ENCODE data around the gene OSBPL10.

OSBPL10 gene

GRCh38 chr3:31968927-31969418 is 12.1 kb downstream of the OSBPL10 start:
- no peak for DNase-seq (ENCODE audit: low spot score)
- TF ChIP-seq CTCF (IDR thresholded peaks at IDR 0.05; ENCODE audit: extremely low read depth, insufficient read depth, missing control alignments): no peak
- in situ Hi-C loops (cut with MboI; ENCODE audit: low pct_unique_long_range_greater_than_20kb, low sequenced_read_pairs, unreplicated experiment): no loop called here

GRCh38 chr3:31968369-31968926 is 12.6 kb downstream of the OSBPL10 start:
- DNase-seq (ENCODE audit: low spot score): no peak
- in situ Hi-C loops (cut with MboI; ENCODE audit: low pct_unique_long_range_greater_than_20kb, low sequenced_read_pairs, unreplicated experiment): no loop called here

GRCh38 chr3:31967592-31967991 is 13.5 kb downstream of the OSBPL10 start:
- no peak for DNase-seq (ENCODE audit: low spot score)
- no peak for TF ChIP-seq CTCF (IDR thresholded peaks at IDR 0.05; ENCODE audit: extremely low read depth, insufficient read depth, missing control alignments)
- in situ Hi-C loops (cut with MboI; ENCODE audit: low pct_unique_long_range_greater_than_20kb, low sequenced_read_pairs, unreplicated experiment): no loop called here

More at GRCh38 chr3:31968369-31968926, 12.6 kb downstream of the OSBPL10 start:
- TF ChIP-seq CTCF (IDR thresholded peaks at IDR 0.05; ENCODE audit: extremely low read depth, insufficient read depth, missing control alignments): no peak

- TF ChIP-seq CTCF (IDR thresholded peaks at IDR 0.05; ENCODE audit: extremely low read depth, insufficient read depth, missing control alignments): no peak
- DNase-seq (ENCODE audit: low spot score): no peak
- in situ Hi-C loops (cut with MboI; ENCODE audit: low pct_unique_long_range_greater_than_20kb, low sequenced_read_pairs, unreplicated experiment): no loop called here
Measured at GRCh38 chr3:31966978-31967591, 14.0 kb downstream of the OSBPL10 start.

- no peak for DNase-seq (ENCODE audit: low spot score)
- in situ Hi-C loops (cut with MboI; ENCODE audit: low pct_unique_long_range_greater_than_20kb, low sequenced_read_pairs, unreplicated experiment): no loop called here
- TF ChIP-seq CTCF (IDR thresholded peaks at IDR 0.05; ENCODE audit: extremely low read depth, insufficient read depth, missing control alignments): no peak
Measured at GRCh38 chr3:31962801-31963205, 18.3 kb downstream of the OSBPL10 start.

- in situ Hi-C loops (cut with MboI; ENCODE audit: low pct_unique_long_range_greater_than_20kb, low sequenced_read_pairs, unreplicated experiment): no loop called here
- no peak for DNase-seq (ENCODE audit: low spot score)
- TF ChIP-seq CTCF (IDR thresholded peaks at IDR 0.05; ENCODE audit: extremely low read depth, insufficient read depth, missing control alignments): no peak
Measured at GRCh38 chr3:31960793-31961431, 20.1 kb downstream of the OSBPL10 start.

Measured in GM13977 (cell line).